GM18861 (cell line): ENCODE data around the gene ZBED4.

ENCODE experiments used
- ATAC-seq: cut with Tn5 transposase; IDR thresholded peaks from one replicate; pipeline ENCODE4 v1.9.1; 2021; ENCODE audit not compliant: unreplicated experiment

ZBED4 gene

DNA sequence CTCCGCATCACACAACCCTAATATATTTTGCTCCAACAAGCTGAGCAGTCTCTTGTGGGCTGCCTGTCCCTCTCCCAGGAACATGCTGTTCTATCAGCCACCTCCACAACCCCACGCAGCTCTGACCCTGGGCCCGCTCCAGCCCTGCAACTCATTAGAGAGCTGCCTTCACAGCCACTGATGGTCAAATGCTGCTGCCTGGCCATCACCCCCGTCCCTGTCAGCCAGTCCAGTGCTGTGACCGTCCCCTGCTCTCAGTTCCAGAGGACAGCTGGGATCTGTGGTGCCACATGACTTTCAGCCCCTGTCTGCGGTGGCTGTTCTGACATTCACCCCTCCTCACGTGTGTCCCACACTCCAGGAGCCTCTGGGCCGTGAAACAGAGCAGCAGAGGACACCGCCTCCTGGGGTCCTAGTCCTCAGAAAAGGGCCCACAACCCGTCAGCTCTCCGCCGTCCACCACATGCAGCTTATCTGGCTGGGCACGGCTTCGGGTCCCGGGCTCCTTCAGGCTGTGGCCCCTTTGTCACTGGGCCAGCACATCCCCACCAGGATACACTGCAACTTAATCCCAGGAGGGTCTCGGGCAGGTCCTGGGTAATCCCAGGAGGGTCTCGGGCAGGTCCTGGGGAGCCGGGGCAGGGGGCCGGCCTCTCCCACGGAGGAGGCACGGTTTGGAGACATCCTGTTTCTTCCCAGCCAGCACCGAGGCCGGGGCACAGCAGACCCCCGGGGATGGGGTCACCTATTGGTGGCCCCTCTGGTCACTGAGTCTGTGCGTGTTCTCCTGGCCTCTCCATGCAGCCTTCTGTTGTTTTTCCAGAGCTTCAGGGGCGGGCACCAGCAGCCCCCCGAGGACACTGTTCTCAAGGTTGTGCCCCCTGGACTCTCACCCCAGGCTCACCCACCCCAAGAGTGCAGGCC is 79.9 kb downstream of the ZBED4 start:
- ATAC-seq: no peak

DNA sequence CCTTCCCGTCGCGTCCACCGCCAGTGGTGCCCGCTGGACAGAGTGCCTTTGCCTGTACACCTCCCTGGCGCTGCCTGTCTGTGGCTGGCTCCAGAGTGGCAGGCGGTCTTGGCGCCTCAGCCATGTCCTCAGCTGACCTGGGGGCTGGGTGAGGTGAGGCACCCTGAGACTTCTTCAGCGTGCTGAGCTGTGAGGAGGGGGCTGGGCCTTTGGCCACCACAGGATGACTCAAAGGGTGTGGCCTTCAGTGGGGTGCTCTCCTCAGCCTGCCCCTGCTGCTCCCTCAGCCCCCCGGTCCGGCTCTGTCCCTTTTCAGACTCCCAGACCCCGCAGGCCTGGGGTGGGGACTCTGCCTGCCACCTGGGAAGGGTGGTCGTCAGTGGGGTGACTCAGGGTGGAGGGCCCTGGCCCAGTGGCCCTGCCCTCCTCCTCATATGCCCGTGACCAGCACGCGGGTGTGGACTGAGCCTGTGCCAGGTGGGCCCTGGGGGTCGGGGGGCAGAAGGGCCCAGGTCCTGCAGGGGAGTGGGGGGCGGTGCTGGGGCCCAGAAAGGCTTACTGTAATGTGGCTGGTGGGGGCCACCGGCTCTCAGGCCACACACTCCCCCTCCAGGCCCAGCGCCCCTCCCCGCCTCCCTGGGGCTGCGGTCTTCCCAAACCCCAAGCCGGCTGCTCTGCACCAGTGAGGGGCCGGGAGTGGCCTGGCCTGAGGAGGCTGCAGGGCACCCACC is 80.7 kb downstream of the ZBED4 start:
- no peak for ATAC-seq

DNA sequence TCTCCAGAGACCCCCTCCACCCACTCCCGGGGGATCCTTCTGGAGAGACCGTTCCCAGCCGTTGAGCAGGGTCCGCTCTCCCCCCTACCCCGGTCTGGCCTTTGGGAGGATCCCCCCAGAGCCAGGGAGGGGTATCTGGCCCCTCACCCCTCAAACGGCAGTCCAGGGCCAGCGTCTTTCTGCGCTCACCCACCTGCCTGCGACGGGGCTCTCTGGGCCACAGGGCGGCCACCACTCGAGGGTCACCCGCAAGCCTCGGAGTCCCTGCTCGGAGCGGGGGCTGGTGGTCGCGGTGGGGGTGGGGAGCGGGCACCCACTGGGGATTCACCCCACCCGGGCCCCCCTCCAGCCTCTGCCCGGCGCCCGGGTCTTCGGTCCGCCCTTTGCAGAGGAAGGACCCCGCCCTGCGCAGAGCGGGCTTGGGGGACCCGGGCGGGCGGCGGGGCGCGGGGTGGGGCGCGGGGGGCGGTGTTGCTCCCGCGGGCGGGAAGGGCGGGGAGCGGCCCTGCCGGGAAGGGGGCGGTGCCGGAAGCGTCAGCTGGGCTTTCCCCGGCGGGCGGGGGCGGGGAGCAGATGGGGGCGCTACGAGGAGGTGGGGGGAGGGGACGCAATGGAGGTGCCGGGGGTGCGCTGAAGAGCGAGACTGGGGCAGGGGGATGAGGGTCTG is 81.4 kb downstream of the ZBED4 start:
- no peak for ATAC-seq

DNA sequence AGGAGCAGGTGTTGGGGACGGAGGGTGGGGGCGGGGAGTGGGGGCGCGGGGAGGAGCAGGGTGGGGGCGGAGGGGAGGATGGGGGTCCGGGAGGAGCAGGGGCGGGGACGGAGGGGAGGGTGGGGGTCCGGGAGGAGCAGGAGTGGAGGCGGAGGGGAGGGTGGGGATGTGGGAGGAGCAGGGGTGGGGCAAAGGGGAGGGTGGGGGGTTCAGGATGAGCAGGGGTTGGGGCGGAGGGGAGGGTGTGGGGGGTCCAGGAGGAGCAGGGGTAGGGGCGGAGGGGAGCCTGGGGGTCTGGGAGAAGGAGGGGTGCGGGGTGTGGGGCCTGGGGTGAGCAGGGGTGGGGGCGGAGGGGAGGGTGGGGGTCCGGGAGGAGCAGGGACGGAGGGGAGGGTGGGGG is 81.9 kb downstream of the ZBED4 start:
- no peak for ATAC-seq

DNA sequence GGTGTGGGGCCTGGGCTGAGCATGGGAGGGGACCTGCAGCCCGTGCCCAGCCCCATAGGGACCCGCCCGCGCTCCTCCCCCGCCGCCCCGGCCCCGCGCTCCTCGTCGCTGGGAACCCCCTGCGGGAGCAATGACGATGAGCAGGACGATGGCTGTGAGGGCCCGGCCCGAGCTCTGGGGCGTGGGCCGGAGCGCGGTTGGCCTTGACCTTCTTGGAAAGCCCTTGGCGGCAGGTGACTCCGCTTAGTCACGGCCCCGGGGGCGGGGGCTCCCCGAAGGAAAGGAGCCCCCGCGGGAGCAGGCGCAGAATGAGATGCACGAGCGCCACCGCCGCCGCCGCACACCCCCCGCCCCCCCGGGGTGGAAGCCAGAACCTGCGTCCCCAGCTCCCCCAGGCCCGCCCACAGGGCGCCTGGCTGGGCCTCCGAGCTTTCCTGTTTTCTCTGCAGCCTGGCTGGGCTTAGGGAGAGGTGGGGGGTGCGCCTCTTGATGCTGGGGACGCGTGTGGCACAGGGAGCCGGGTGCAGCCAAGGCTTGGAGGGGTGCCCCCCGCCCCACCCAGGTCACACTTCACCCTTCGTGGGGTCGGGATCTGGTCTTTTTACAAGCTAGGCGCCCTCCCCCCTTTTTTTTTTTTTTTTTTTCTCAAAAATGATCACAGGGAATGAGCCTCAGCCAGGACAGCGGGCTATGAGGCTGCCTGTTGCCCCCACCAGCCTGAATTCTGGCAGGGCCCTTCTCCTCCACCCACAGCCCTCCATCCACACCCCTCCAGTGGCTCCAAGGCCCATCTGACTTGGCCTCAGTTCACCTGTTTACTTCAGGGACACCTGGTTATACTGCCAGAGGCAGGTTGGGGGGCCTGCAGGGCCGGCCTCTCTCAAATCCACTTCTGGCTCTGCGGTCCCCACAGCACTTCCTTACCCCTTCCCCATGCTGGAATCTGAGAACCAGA is 82.7 kb downstream of the ZBED4 start:
- ATAC-seq: peak; percentile 64

DNA sequence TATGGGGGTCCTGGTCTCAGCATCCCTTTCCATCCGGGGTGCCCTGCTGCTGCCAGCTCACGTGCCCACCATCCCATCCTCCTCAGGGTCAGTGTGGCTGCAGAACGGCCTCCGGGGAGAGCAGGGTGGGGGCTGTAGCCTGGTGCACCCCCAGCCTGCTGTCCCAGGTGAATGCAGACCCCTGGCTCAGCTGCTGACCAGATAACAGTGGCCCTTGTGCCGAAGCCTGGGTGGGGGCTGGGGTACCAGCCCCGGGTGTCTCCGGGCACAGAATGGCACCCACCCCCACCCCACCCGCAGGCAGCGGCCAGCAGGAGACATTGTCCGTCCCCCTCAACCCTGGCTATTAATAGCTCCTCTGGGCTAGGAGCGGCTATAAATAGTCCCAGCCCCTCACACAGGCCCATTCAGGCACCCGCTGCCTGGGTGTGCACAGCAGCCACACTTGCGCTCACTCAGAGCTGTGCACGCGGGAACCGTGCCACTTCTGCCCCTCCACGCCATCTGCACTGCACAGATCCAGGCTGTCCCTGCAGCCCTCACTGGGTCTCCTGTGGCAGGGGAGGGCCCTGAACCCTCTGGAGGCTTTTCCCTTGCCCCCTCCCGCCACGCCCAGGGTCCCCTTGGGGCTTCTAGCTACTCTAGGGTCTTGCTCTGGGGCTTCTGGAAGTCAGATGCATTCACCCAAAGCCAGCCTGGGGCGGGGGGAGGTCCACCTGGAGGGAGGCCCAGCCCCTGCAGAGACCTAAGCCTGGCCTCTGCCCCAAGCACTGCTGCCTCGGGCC is 83.5 kb downstream of the ZBED4 start:
- no peak for ATAC-seq

DNA sequence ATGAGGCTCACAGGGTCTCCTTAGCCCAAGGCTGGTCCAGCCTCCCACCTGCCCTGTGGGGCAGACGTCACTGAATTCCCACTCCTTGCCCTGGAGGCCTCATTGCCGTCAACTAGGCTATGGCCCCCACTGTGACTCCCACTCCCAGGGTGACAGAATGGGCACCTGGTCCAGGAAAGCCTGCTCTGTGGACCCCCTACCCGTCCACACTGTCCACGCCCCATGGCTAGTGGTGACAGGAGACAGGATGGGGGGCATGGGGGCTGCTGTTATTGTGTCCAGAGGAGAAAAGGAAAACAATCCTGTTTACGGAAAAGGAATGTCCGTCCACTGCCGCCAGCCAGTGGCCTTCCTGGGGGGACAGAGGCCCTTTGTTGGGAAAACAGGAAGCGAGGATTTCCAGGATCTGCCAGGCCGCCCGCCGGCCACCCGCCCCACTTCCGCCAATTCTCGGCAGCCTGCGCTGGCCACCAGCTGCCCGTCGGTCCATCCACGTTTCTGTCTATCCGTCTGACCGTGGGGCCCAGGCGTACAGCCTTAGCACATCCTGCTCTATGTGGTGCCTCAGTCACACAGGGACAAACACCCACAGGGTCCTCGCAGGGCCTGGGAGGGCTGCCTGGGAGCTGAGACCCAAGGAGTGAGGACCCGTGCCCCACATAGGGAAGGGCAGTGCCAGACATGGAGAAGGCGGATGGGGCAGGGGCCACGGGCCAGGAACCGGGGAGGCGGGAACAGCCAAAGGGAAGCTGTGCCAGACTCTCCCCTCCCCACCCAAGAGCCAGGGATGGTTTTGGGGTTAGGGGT is 84.3 kb downstream of the ZBED4 start:
- ATAC-seq: no peak

DNA sequence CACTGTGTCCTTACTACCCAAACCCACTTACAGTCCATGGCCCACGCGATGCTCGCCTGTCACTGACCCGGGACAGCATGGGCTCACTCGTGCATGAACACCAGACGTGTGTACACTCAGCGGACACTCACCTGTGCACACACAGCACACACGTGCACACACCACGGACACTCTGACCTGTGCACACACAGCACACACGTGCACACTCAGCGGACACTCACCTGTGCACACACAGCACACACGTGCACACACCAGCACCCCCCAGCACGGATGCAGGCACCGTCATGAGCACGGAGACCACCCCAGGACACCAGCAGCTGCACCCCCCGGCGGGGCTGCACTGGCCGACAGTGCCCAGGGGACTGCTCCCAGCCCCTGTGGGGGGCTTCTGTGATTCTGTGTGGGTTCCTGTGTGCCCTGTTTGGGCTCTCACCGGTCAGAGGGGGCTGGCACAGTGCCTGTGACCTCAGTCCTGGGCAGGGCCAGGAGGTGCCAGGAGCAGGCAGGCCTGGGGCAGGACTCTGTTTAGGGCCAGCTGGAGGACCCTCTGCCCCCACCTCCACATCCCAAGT is 85.0 kb downstream of the ZBED4 start:
- ATAC-seq: no peak
